ENCODE results near the gene LGR5.
"Not testable (repeated sequence)": the region's sequence is repeated elsewhere in the genome, so short reads cannot be mapped to it uniquely, and the experiment has no call there.

The LGR5 gene

GRCh38 chr12:71475280-71475679, 35.7 kb downstream of the LGR5 start:
- DNase-seq, result no peak

- no peak for DNase-seq
Observed at GRCh38 chr12:71476513-71476912, 36.9 kb downstream of the LGR5 start.

GRCh38 chr12:71477609-71478008, 38.0 kb downstream of the LGR5 start:
- DNase-seq, result no peak

- no peak for DNase-seq
Observed at GRCh38 chr12:71478270-71478669, 38.7 kb downstream of the LGR5 start.

GRCh38 chr12:71484272-71484905, 44.8 kb downstream of the LGR5 start:
- no peak for DNase-seq

- DNase-seq, result not testable (repeated sequence)
Observed at GRCh38 chr12:71490844-71491243, 51.2 kb downstream of the LGR5 start.

- DNase-seq, result no peak
Observed at GRCh38 chr12:71492604-71493003, 53.0 kb downstream of the LGR5 start.

GRCh38 chr12:71499834-71500233, 60.2 kb downstream of the LGR5 start:
- DNase-seq, result no peak

GRCh38 chr12:71503579-71504391, 64.2 kb downstream of the LGR5 start:
- no peak for DNase-seq

GRCh38 chr12:71504476-71504875, 64.9 kb downstream of the LGR5 start:
- no peak for DNase-seq

- DNase-seq, result no peak
Observed at GRCh38 chr12:71509705-71510104, 70.1 kb downstream of the LGR5 start.

GRCh38 chr12:71517145-71517846, 77.7 kb downstream of the LGR5 start:
- no peak for DNase-seq

- DNase-seq, result no peak
Observed at GRCh38 chr12:71521125-71521524, 81.5 kb downstream of the LGR5 start.

- no peak for DNase-seq
Observed at GRCh38 chr12:71524626-71525025, 85.0 kb downstream of the LGR5 start.

- no peak for DNase-seq
Observed at GRCh38 chr12:71533703-71534102, 94.1 kb downstream of the LGR5 start.

GRCh38 chr12:71536279-71536938, 96.8 kb downstream of the LGR5 start:
- no peak for DNase-seq

- DNase-seq, result no peak
Observed at GRCh38 chr12:71536939-71537622, 97.5 kb downstream of the LGR5 start.

- no peak for DNase-seq
Observed at GRCh38 chr12:71538807-71539206, 99.2 kb downstream of the LGR5 start.

GRCh38 chr12:71541583-71541982, 102.0 kb downstream of the LGR5 start:
- DNase-seq, result no peak

GRCh38 chr12:71546322-71546861, 106.8 kb downstream of the LGR5 start:
- no peak for DNase-seq

GRCh38 chr12:71548893-71549292, 109.3 kb downstream of the LGR5 start:
- DNase-seq, result no peak

GRCh38 chr12:71551529-71551928, 111.9 kb downstream of the LGR5 start:
- no peak for DNase-seq

Data from CD4-positive, alpha-beta T cell treated with Interleukin-15 for 1 hour (primary cell).